SK-N-MC (cell line): ENCODE measurements around the gene MEOX1.

Source experiments
- DNase-seq: peaks from one replicate; pipeline ENCODE4 v3.0.0-alpha.2; 2011; ENCODE audit warnings: low read depth, low spot score
- H3K27ac ChIP-seq: fragments of 200-600 bp; sonication (generic); 2 replicates; pipeline ENCODE4 v1.5.1; 2016; ENCODE audit warnings: mixed run types
- H3K36me3 ChIP-seq: fragments of 200-600 bp; sonication (generic); 2 replicates; pipeline ENCODE4 v1.6.1; 2017; ENCODE audit warnings: antibody characterized with exemption, low read length, mixed read lengths; ENCODE audit not compliant: insufficient read depth
- H3K4me3 ChIP-seq: fragments of 200-600 bp; sonication (generic); 2 replicates; pipeline ENCODE4 v1.5.1; 2016
- H3K9ac ChIP-seq: fragments of 200-600 bp; sonication (generic); 2 replicates; pipeline ENCODE4 v1.8.0; 2017; ENCODE audit warnings: mixed run types, mixed read lengths; ENCODE audit not compliant: insufficient read length
- H3K9me3 ChIP-seq: fragments of 200-600 bp; sonication (generic); 2 replicates; pipeline ENCODE4 v1.6.1; 2017; ENCODE audit warnings: low read depth, mild to moderate bottlenecking, antibody characterized with exemption, low read length, moderate library complexity, mixed read lengths
- EZH2 ChIP-seq: fragments of 200-600 bp; sonication (generic); IDR thresholded peaks from one replicate; pipeline ENCODE4 v1.6.1; 2017; ENCODE audit warnings: antibody characterized with exemption
- FOXP2 ChIP-seq: optimal IDR thresholded peaks from 2 replicates; pipeline ENCODE3; 2011; ENCODE audit warnings: mild to moderate bottlenecking, moderate library complexity; ENCODE audit not compliant: insufficient read depth; ENCODE audit errors: extremely low read length, control extremely low read depth
- POLR2AphosphoS5 ChIP-seq: IDR thresholded peaks from 2 replicates; pipeline ENCODE4 v1.6.1; 2012; ENCODE audit warnings: mild to moderate bottlenecking, low read depth, low read length, borderline replicate concordance

Gene MEOX1

DNA sequence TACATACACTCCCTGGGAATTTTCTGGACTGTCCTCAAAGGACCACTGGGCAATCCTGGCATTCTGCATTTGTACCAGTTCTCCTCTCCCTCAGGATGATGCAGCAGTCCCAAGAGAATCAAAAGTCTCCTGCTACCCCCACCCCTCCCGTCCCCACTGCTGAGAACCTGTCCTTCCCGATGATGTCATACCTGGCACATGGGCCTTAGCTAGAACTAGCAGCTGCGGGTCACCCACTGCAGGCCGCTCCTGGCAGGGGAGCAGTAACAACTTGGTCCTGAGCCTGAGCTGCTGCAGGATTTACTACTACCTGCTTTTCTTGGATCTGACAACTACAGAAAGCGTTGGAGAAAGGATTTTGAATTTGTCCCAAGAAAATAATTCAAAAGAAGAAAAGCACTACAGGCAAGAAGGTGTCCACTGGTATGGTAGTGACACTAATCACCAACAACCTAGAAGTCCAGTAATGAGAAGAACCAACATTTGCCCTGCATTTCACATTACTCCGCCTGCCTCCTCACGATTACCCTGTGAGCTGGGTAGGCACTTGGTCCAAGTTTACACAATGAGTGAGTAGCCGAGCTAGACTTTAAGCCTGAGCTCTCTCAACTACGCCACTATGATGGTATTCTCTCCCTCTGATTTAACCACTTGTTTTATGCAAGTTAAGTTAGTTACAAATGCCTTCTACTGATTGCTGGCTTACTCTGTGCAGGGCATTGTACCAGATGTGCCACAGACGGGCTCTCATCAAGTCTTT lies 60.3 kb downstream of the MEOX1 start:
- no peak for DNase-seq
- Histone ChIP-seq H3K4me3 (no peak overlapping the region), H3K27ac (no peak overlapping the region), H3K9me3 (no peaks in the 10 kb centered on the region), H3K9ac (no peak overlapping the region), H3K36me3 (no peaks in the 10 kb centered on the region)
- TF ChIP-seq EZH2 (no peak), POLR2AphosphoS5 (no peak), FOXP2 (no peak)

DNA sequence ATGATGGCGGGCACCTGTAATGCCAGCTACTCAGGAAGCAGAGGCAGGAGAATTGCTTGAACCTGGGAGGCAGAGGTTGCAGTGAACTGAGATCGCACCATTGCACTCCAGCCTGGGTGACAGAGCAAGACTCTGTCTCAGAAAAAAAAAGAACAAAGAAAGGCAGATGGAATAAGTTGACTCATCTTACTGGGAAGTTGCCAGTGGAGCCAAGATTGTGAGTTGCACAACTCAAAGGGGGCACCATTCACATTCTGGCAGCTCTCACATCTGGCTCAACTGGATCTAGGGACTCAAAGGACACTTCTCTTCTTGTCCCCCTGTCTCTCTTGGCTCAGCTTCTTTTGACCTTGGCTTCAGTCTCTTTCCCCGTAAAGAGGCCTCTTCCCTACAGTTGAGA lies 61.9 kb downstream of the MEOX1 start:
- no peak for DNase-seq
- no peak for TF ChIP-seq EZH2
- H3K27ac ChIP-seq = no peak overlapping the region

DNA sequence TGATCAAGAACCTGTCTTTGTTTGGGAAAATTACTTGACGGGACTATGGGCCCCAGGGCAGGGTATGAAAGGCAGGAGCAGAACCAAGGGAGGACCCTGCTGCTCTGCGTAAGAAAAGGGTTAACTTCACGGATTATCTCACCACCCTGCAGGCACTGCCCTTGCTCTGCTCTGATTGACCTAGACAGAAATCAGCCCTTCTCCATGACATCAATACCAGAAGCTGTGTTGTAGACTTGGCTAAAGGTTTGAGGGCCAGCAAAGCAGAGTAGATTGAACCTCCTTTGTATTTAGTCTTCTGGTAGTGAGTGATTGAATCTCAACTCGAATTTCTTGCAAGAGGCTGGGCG lies 62.7 kb downstream of the MEOX1 start:
- DNase-seq = no peak
- Histone ChIP-seq H3K27ac (no peak overlapping the region), H3K9ac (no peak overlapping the region), H3K4me3 (no peak overlapping the region), H3K36me3 (no peaks in the 10 kb centered on the region), H3K9me3 (no peaks in the 10 kb centered on the region)
- no peak for TF ChIP-seq FOXP2
- no peak for TF ChIP-seq POLR2AphosphoS5
- no peak for TF ChIP-seq EZH2

More for the DNA sequence above, 61.9 kb downstream of the MEOX1 start:
- H3K9me3 ChIP-seq = no peaks in the 10 kb centered on the region
- no peak overlapping the region for H3K4me3 ChIP-seq
- no peaks in the 10 kb centered on the region for H3K36me3 ChIP-seq
- no peak overlapping the region for H3K9ac ChIP-seq

DNA sequence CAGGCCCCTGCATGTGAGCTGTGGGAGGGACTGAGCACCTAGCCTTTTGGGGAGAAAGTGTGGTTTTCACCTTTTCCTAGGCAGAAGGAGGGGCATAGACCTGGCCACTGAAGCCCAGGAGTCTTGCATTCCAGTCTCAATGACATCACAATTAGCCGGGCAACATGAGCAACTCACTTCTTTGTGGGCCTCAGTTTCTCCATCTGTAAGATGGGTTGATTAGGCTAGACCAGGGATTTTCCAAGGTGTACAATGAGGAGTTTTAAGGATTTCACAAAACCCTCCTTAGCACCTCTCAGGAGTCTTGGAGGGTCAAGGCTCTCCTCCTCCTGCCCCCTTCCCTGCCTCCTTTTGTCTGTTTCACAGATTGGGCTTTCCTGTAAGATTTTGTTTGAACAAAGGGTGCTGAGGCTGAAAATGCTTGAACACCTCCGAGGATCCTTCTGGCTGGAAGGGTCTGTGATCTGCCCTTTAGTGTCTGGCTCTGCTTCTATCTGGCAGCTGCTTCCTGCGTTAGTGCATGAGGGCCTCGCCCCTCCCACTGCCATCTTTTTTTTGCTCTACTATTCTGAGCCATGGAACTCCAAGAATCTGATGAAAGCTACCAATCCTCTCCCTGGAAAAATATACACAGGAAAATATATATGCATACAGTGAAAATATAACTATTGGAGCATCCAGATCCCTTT lies 63.2 kb downstream of the MEOX1 start:
- Histone ChIP-seq H3K27ac (no peak overlapping the region), H3K9me3 (no peaks in the 10 kb centered on the region), H3K4me3 (no peak overlapping the region), H3K9ac (no peak overlapping the region), H3K36me3 (no peaks in the 10 kb centered on the region)
- no peak for DNase-seq
- no peak for TF ChIP-seq FOXP2
- no peak for TF ChIP-seq EZH2

DNA sequence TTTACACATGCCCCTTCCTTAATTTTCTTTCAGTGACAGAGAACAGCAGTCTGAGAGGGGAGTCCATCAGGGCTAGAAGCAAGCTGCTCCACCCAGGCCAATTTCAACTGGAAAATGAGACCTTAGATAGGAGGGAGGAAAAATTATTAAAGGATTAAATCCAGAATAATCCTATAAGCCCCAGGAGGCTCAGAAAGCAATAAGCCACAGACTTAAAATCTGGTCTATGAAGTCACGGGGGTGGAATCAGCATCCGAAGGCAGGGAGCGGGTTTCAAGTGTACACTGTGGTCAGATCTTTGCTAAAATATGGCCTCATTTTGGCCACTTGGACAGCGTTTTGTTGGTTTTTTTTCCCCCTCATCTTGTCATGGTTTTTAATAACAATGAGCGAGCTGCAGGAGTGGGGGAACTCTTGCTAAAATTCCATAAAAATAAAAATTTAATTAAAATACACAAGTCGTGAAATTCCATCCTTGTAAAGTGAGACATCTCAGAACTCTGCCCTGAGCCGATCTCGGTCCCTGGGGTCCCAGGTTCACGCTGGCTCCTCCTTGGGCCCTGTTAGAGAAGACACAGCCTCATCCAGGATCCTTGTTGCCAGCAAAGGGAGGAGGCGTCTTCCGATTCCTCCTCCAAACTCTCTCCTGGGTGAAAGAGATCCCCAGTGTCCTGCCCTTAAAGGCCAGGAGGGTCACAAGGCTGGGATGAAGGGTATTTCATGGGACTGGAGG lies 63.9 kb downstream of the MEOX1 start:
- no peak for DNase-seq
- no peaks in the 10 kb centered on the region for H3K9me3 ChIP-seq
- no peaks in the 10 kb centered on the region for H3K36me3 ChIP-seq
- TF ChIP-seq FOXP2 (no peak), POLR2AphosphoS5 (no peak), EZH2 (no peak)
- no peak overlapping the region for H3K27ac ChIP-seq
- H3K9ac ChIP-seq = no peak overlapping the region
- H3K4me3 ChIP-seq = no peak overlapping the region

DNA sequence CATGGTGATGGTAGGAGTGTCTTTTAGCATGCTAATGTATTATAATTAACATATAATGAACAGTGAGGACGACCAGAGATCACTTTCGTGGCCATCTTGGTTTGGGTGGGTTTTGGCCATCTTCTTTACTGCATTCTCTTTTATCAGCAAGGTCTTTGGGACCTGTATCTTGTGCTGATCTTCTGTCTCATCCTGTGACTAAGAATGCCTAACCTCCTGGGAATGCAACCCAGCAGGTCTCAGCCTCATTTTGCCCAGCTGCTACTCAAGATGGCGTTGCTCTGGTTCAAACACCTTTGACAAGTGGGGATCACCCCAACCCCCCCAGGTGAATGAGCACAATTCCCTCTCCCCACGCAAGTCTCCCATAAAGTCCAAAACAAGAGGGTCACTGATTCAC lies 66.3 kb downstream of the MEOX1 start:
- Histone ChIP-seq H3K4me3 (no peak overlapping the region), H3K27ac (no peak overlapping the region), H3K9me3 (no peaks in the 10 kb centered on the region), H3K36me3 (no peaks in the 10 kb centered on the region), H3K9ac (no peak overlapping the region)
- no peak for DNase-seq
- no peak for TF ChIP-seq POLR2AphosphoS5
- TF ChIP-seq EZH2 = no peak
- TF ChIP-seq FOXP2 = no peak

DNA sequence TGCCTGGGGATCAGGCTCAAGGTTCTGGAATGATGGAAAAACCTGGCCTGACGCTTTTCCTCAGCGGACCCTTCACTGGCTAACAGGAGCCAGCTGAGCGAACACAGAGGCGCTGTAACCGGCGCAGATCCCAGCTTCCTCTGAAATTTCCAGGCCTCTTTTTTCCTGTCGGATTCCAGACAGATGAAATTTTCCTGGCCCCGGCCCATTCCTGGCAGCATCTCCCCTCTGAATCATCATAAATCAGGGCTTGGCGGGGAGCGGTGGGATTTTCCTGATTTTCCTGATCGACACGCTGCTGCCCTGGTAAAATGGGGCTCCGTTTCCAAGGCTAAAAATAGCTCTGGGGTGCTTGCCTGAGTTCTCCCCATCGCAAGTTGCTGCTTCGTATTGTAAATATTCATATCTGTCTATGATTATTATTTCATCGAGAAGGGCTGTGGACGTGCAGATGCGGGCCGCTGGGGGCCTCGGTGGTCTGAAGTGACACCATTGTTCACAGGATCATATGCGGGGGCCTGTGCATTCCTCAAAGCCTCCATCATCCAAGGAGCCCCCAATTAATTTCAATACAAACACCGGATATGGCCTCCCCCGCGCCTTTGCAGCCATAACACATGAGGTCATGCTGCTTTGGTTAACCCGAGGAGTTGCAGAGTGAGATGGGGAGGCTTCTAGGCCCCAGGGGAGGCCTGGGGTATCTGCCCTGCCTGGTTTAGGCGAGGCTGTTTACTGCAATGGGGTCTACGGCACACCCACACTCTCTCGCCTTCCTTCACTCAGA lies 69.8 kb downstream of the MEOX1 start:
- Histone ChIP-seq H3K36me3 (no peaks in the 10 kb centered on the region), H3K9ac (no peak overlapping the region), H3K4me3 (no peak overlapping the region), H3K27ac (no peak overlapping the region), H3K9me3 (no peaks in the 10 kb centered on the region)
- DNase-seq = no peak
- TF ChIP-seq POLR2AphosphoS5 (no peak), FOXP2 (no peak), EZH2 (no peak)

DNA sequence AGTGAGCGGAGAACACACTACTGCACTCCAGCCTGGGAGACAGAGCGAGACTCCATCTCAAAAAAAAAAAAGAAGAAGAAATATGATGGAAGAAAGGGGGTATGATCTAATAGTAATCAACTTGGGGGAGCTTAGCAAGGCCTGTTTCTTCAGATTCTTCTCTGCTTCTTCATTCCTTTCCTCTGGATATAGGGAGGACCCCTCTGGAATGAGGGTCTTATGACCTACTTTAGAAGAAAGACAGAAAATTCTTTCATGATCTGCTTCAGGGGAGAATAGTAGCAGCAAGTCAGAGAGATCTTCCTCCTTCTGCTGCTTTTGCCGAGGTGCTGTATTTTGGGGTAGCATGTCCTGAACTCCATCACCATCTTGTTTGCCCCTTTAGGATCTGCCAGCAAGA lies 70.7 kb downstream of the MEOX1 start:
- DNase-seq = no peak
- Histone ChIP-seq H3K9me3 (no peaks in the 10 kb centered on the region), H3K9ac (no peak overlapping the region), H3K27ac (no peak overlapping the region), H3K4me3 (no peak overlapping the region), H3K36me3 (no peaks in the 10 kb centered on the region)
- TF ChIP-seq POLR2AphosphoS5 = no peak
- no peak for TF ChIP-seq FOXP2
- no peak for TF ChIP-seq EZH2
